ENCODE results near the gene HCRTR1.

Gene HCRTR1

DNA sequence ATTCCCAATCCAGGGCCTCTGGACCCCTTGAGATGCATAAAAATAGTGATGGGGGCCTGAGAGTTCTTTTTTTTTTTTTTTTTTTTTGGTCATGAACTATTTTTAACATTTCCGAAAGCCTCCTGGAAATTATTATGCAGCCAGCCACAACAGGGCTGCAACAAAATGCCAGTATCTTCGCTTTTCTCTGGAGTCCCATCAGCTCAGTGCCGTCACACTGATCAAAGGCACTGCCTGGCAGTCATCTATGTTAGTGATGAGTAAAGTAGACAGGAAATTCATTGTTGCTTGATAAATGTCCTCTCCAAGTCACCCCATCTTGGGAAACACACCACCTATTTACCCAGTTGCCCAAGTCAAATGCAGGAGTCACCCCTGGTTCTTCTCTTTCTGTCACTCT is 42.4 kb downstream of the HCRTR1 start:
- no peak overlapping the region for H3K9ac ChIP-seq (ENCODE audit: low read depth, low read length)
- peaks cover 18% of the 10 kb centered on the region for H3K36me3 ChIP-seq (ENCODE audit: insufficient read depth, low read length)
- H3K27me3 ChIP-seq (ENCODE audit: control insufficient read depth, insufficient read depth, low read length): no peaks in the 10 kb centered on the region
- no peak overlapping the region for H3K4me3 ChIP-seq (ENCODE audit: low read length)
- H3K4me1 ChIP-seq (ENCODE audit: control insufficient read depth, insufficient read depth, low read length): no peaks in the 10 kb centered on the region
- no peaks in the 10 kb centered on the region for H3K9me3 ChIP-seq (replicated peaks; ENCODE audit: low read length)
- no peak overlapping the region for H3K4me2 ChIP-seq (ENCODE audit: low read length)

DNA sequence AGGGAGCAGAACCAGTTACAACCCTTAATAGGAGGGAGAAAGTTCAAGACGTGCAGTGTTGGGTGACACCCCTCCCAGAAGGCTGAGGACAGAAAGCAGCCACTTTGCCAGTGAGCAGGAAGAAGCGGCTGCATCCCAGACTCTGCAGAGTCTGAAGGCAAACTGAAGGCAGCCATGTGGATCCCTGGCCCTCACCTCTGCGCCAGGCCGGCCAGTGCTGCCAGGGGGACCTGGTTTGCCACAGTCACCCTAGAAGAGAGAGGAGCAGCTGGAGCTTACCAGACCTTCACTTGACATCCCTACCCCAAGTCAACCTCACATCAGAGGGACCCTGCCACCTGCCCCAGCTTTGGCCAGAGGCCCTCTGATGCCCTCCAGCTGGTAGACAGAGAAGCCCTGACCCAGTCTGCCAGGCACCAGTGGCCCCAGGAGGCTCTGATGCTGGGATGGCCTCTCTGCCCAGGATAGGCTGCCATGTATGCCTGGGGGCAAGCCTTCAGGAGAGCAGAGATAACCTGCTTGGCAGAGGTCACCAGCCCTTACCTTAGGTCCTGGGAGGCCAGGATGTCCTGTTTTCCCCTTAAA is 43.5 kb downstream of the HCRTR1 start:
- H3K4me1 ChIP-seq (ENCODE audit: control insufficient read depth, insufficient read depth, low read length): no peaks in the 10 kb centered on the region
- H3K9me3 ChIP-seq (replicated peaks; ENCODE audit: low read length): no peaks in the 10 kb centered on the region
- H3K36me3 ChIP-seq (ENCODE audit: insufficient read depth, low read length): peaks cover 18% of the 10 kb centered on the region
- no peaks in the 10 kb centered on the region for H3K27me3 ChIP-seq (ENCODE audit: control insufficient read depth, insufficient read depth, low read length)
- H3K4me2 ChIP-seq (ENCODE audit: low read length): no peak overlapping the region
- H3K9ac ChIP-seq (ENCODE audit: low read depth, low read length): no peak overlapping the region
- no peak overlapping the region for H3K4me3 ChIP-seq (ENCODE audit: low read length)

DNA sequence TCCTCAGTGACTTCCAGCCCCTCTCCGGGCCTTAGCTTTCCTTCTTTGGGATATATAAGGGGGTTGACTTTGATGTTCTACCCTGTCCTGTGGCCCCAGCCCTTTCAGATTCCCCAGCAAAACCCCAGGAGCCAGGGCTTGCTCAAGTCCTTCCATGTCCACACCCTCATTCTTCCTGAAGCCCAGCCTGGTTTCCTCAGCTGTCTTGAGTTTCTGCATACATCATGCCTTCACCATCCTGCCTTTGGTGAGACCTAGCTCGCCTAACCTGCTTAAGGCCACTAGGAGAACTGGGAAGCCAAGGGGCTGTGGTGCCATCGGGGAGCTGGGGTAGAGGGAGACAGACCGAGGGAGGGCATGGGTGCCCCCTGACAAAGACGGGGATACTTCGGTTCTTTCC is 44.4 kb downstream of the HCRTR1 start:
- H3K9me3 ChIP-seq (replicated peaks; ENCODE audit: low read length): no peaks in the 10 kb centered on the region
- H3K36me3 ChIP-seq (ENCODE audit: insufficient read depth, low read length): peaks cover 15% of the 10 kb centered on the region
- no peaks in the 10 kb centered on the region for H3K27me3 ChIP-seq (ENCODE audit: control insufficient read depth, insufficient read depth, low read length)
- peaks cover 7% of the 10 kb centered on the region for H3K4me1 ChIP-seq (ENCODE audit: control insufficient read depth, insufficient read depth, low read length)
- no peak overlapping the region for H3K4me2 ChIP-seq (ENCODE audit: low read length)
- no peak overlapping the region for H3K4me3 ChIP-seq (ENCODE audit: low read length)
- no peak overlapping the region for H3K9ac ChIP-seq (ENCODE audit: low read depth, low read length)

DNA sequence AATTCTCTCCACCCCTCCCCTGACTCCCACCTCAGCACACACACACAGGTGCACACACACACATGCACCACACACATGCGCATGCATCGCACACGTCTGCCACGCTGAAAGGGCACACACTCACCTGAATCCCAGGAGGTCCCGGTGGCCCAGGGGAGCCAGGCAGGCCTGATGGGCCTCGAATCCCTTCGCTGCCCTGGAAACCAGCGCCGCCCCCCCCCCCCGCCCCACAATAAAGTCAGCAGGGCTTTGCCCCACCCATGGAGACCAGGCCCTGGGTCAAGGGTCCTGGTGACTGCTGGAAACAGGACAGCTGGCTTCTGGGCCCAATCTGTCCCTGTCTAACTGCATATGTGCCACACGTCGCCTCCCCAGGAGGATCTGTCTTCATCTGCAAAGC is 45.0 kb downstream of the HCRTR1 start:
- peaks cover 18% of the 10 kb centered on the region for H3K36me3 ChIP-seq (ENCODE audit: insufficient read depth, low read length)
- no peaks in the 10 kb centered on the region for H3K9me3 ChIP-seq (replicated peaks; ENCODE audit: low read length)
- peaks cover 14% of the 10 kb centered on the region for H3K4me1 ChIP-seq (ENCODE audit: control insufficient read depth, insufficient read depth, low read length)
- no peak overlapping the region for H3K4me3 ChIP-seq (ENCODE audit: low read length)
- H3K27me3 ChIP-seq (ENCODE audit: control insufficient read depth, insufficient read depth, low read length): no peaks in the 10 kb centered on the region
- no peak overlapping the region for H3K4me2 ChIP-seq (ENCODE audit: low read length)
- H3K9ac ChIP-seq (ENCODE audit: low read depth, low read length): no peak overlapping the region

DNA sequence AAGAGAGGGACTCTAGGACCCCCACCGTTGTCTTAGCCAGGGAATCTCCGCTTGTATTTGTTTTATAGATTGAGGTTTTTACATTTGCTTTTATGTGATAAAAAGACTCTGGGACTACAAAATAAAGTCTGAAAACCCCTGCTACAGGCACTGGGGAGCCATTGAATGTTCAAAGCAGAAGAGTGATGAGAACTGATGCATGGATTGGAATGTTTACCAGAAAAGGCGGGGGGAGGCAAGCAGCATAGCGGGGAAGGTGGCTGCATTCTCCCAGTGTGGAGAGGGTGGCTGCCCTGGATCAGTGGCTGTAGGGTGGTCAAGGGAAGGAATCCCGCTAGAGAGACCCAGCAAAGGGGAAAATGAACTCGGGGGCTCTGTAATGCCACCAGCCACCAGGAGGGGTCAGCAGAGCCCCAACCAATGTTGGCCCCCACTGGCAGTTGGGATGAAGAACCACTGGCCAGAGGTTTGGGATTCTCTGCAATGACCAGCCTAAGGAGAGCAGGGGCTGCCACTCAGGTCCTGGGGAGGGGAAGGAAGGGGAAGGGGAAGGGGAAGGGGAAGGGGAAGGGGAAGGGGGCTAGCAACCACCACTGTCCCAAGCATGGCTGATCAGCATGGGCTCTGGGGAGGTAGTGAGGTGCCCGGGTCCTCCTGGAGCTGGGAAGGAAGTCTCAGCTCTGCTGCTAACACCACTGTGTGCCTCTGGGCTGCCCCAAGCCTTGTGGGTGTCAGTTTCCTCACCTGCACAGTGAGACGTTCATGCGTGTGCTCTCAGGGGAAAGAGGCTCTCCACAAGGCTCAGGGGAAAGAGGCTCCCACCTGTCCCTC is 46.3 kb downstream of the HCRTR1 start:
- no peaks in the 10 kb centered on the region for H3K27me3 ChIP-seq (ENCODE audit: control insufficient read depth, insufficient read depth, low read length)
- no peaks in the 10 kb centered on the region for H3K9me3 ChIP-seq (replicated peaks; ENCODE audit: low read length)
- peaks cover 15% of the 10 kb centered on the region for H3K4me1 ChIP-seq (ENCODE audit: control insufficient read depth, insufficient read depth, low read length)
- H3K4me3 ChIP-seq (ENCODE audit: low read length): no peak overlapping the region
- peaks cover 12% of the 10 kb centered on the region for H3K36me3 ChIP-seq (ENCODE audit: insufficient read depth, low read length)
- no peak overlapping the region for H3K9ac ChIP-seq (ENCODE audit: low read depth, low read length)
- H3K4me2 ChIP-seq (ENCODE audit: low read length): no peak overlapping the region

DNA sequence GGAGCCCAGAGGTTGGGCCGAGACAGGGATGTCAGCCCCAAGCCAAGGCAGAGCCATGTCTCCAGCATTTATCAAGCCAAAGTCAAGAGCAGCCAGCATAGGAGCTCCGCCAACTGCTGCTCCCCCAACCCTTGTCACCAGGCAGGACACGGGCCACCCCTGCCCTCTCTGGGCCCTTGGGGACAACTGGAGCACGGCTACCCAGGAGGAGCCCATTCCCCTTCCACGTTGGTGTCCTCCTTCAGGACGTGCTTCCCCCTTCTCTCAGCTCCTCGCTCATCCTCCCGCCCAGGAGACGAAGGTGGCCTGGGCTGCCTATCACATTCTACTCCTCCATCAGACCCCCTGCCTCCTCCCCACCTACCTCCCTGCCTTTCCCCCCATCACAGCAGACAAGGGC is 47.0 kb downstream of the HCRTR1 start:
- Histone ChIP-seq H3K9me3 (replicated peaks; ENCODE audit: low read length) (no peaks in the 10 kb centered on the region), H3K9ac (ENCODE audit: low read depth, low read length) (no peak overlapping the region), H3K27me3 (ENCODE audit: control insufficient read depth, insufficient read depth, low read length) (no peaks in the 10 kb centered on the region), H3K4me3 (ENCODE audit: low read length) (no peak overlapping the region), H3K4me1 (ENCODE audit: control insufficient read depth, insufficient read depth, low read length) (peaks cover 21% of the 10 kb centered on the region), H3K4me2 (ENCODE audit: low read length) (no peak overlapping the region), H3K36me3 (ENCODE audit: insufficient read depth, low read length) (peaks cover 12% of the 10 kb centered on the region)

DNA sequence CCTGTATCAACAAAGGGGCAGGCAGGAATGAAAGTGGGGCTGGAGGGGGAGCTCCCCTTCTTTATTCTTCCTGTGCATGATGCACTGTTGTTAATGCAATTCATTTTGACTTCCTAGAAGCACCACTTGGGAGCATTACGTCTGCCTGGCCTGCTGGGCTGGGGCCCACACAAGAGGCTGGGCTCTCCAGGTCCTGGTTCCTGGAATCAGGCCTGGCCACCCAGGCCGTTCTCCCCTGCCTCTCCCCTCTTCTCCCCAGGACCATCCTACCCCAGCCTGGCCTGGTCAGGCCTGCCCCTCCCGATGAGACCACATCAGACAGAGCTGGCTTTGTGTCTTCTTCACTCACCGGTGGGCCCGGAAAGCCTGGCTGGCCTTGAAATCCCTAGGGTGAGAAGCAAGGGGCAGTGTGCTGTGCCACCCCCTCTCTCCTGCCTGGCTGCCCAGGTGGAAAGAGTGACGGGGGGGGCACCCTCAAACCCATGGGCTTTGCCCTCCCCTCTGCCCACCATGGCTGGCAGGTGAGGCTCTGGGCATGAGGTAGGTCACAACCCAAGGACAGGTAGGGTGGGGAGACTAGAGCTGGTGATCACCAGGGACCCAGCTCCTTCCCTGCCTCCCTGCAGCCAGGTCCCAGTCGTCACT is 47.9 kb downstream of the HCRTR1 start:
- H3K36me3 ChIP-seq (ENCODE audit: insufficient read depth, low read length): peaks cover 12% of the 10 kb centered on the region
- peaks cover 29% of the 10 kb centered on the region for H3K4me1 ChIP-seq (ENCODE audit: control insufficient read depth, insufficient read depth, low read length)
- H3K27me3 ChIP-seq (ENCODE audit: control insufficient read depth, insufficient read depth, low read length): no peaks in the 10 kb centered on the region
- no peak overlapping the region for H3K4me2 ChIP-seq (ENCODE audit: low read length)
- H3K4me3 ChIP-seq (ENCODE audit: low read length): no peak overlapping the region
- H3K9ac ChIP-seq (ENCODE audit: low read depth, low read length): no peak overlapping the region
- no peaks in the 10 kb centered on the region for H3K9me3 ChIP-seq (replicated peaks; ENCODE audit: low read length)

DNA sequence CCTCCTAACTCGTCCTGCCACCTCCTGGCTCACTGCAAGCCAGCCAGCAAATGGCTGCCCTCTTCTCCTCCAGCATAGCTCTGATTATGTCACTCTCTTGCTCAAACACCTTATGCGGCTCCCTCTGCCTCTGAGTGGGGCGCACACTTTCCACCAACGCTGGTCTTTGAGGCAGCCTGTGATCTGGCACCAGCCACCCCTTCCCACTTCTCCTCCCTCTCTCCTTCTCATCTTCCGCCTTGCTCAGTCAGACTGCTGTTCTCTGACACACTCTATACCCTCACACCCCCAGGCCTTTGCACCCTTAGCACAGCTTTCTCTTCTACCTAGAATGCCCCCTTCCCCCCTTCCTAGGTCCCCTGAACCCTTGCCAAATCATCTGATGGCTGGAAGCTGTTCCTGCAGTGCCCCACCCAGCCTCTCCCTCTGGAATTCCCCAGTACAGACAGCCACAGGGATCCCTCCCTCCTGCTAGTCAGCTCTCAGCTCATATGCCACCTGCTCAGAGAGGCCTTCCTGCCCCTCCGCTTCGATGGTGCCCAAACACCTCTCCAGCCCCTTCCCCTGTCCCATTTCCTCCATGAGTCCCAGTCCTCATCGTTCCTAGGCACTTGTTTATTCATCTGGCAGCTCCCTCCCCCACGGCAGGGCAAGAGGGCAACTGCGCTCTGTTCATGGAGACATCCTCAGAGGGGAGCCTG is 48.9 kb downstream of the HCRTR1 start:
- H3K4me1 ChIP-seq (ENCODE audit: control insufficient read depth, insufficient read depth, low read length): peaks cover 32% of the 10 kb centered on the region
- no peaks in the 10 kb centered on the region for H3K9me3 ChIP-seq (replicated peaks; ENCODE audit: low read length)
- H3K27me3 ChIP-seq (ENCODE audit: control insufficient read depth, insufficient read depth, low read length): no peaks in the 10 kb centered on the region
- H3K4me2 ChIP-seq (ENCODE audit: low read length): no peak overlapping the region
- H3K4me3 ChIP-seq (ENCODE audit: low read length): no peak overlapping the region
- peaks cover 8% of the 10 kb centered on the region for H3K36me3 ChIP-seq (ENCODE audit: insufficient read depth, low read length)
- H3K9ac ChIP-seq (ENCODE audit: low read depth, low read length): no peak overlapping the region

DNA sequence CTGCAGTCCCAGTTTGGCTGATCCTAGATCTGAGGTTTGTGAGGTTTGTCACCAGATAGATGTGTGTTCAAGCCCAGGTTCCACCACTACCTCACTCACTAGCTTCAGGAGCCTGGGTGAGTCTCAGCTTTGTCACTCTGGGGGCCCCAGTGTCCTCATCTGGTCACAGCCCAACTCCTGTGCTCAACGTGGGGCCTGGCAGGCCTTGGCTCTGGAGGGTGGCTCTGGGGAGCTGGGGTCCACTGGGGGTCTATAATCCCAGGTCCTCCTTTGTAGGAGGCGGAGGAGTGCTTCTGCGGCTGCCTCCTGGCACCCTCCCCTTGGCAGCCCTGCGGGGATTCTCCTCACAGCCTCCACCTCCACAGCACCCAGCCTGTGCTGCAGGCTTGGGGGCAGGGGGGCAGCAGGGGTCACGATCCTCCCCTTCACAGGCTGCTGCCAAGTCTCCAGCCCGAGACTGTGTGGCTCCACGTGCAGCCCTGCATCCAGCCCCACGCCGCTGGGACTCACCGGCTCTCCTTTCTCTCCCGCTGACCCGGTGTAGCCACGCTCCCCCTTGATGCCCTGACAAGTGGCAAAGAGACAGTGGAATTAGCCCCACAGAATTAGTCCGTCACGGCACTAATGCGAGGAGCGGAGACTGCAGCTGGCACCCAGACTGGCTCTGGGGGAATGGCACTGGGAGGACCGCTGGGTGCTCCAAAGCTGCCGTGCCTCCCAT is 49.7 kb downstream of the HCRTR1 start:
- peaks cover 32% of the 10 kb centered on the region for H3K4me1 ChIP-seq (ENCODE audit: control insufficient read depth, insufficient read depth, low read length)
- no peak overlapping the region for H3K4me2 ChIP-seq (ENCODE audit: low read length)
- H3K27me3 ChIP-seq (ENCODE audit: control insufficient read depth, insufficient read depth, low read length): no peaks in the 10 kb centered on the region
- H3K9me3 ChIP-seq (replicated peaks; ENCODE audit: low read length): no peaks in the 10 kb centered on the region
- peaks cover 6% of the 10 kb centered on the region for H3K36me3 ChIP-seq (ENCODE audit: insufficient read depth, low read length)
- no peak overlapping the region for H3K4me3 ChIP-seq (ENCODE audit: low read length)
- H3K9ac ChIP-seq (ENCODE audit: low read depth, low read length): no peak overlapping the region

DNA sequence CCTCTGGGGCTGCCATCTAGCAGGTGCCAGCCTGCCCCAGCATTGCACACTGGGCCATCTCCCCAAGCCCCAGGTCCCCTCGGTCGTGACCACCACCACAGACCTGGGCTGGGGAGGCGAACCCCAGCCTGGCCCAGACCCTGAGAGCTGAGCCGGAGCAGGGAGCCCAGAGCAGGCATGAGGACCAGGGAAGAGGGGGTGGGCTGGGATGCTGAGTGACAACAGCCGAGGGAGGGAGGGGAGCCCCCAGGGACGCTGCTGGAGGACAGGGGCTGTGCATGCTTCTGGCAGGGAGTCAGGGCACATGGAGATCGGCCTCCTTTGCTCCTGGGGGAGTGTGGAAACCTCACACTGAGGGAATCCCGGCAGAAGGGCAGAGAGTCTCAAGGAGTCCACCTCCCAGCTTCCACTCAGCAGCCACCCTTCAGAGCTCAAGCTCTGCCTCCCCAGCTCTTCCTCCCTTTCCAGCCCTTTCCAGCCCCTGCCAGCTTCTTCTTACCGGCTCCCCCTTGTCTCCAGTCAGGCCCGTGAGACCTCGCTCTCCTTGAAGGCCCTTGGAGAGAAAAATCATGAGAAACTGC is 50.9 kb downstream of the HCRTR1 start:
- H3K36me3 ChIP-seq (ENCODE audit: insufficient read depth, low read length): peaks cover 6% of the 10 kb centered on the region
- H3K4me2 ChIP-seq (ENCODE audit: low read length): no peak overlapping the region
- H3K27me3 ChIP-seq (ENCODE audit: control insufficient read depth, insufficient read depth, low read length): no peaks in the 10 kb centered on the region
- H3K4me3 ChIP-seq (ENCODE audit: low read length): no peak overlapping the region
- H3K9ac ChIP-seq (ENCODE audit: low read depth, low read length): no peak overlapping the region
- H3K9me3 ChIP-seq (replicated peaks; ENCODE audit: low read length): no peaks in the 10 kb centered on the region
- peaks cover 32% of the 10 kb centered on the region for H3K4me1 ChIP-seq (ENCODE audit: control insufficient read depth, insufficient read depth, low read length)

DNA sequence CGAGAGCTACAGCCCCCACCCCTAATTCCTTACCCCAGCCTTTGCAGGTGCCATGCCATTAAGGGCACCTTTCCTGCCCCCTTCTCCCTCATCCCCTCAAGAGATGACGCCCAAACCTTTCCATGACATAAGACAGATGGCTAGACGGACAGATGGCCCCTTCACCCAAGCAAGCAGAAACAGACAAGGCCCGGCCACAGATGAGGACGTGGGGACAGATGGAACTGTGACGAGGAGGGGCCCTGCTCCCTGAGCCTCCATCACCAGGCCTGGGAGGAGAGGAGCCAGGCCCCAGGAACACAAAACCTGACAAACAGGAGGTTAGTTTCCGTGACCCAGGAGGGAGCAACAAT is 51.9 kb downstream of the HCRTR1 start:
- Histone ChIP-seq H3K4me1 (ENCODE audit: control insufficient read depth, insufficient read depth, low read length) (peaks cover 32% of the 10 kb centered on the region), H3K9ac (ENCODE audit: low read depth, low read length) (peak overlapping the region; percentile 45), H3K27me3 (ENCODE audit: control insufficient read depth, insufficient read depth, low read length) (no peaks in the 10 kb centered on the region), H3K9me3 (replicated peaks; ENCODE audit: low read length) (no peaks in the 10 kb centered on the region), H3K4me3 (ENCODE audit: low read length) (peak overlapping the region; percentile 45), H3K4me2 (ENCODE audit: low read length) (peak overlapping the region; percentile 76), H3K36me3 (ENCODE audit: insufficient read depth, low read length) (peaks cover 6% of the 10 kb centered on the region)

Data from skeletal muscle satellite cell (primary cell).